Umbilical cord (tissue), 2 donors: ENCODE data around the gene PPP1R12A. TPM values are rescaled to one million over a fixed set of nuclear protein-coding genes. Genes with fewer than 3 reads are reported as not detected.
"Not testable (repeated sequence)": the region's sequence is repeated elsewhere in the genome, so short reads cannot be mapped to it uniquely, and the experiment has no call there.

Experiments used
- DNase-seq: peaks from one replicate; pipeline ENCODE4 v3.0.0-alpha.2; 2015; ENCODE audit warnings: low spot score
- total RNA-seq: library from RNA; depleted of rRNA; stranded (reverse); fragments of >200 nt; gene quantifications from one replicate; pipeline ENCODE4 v1.2.3, GENCODE V29; 2014; ENCODE audit warnings: low replicate concordance; ENCODE audit not compliant: insufficient read depth

Gene PPP1R12A
- total RNA-seq, 1 donor from 2014 or later, result 452 TPM

DNA sequence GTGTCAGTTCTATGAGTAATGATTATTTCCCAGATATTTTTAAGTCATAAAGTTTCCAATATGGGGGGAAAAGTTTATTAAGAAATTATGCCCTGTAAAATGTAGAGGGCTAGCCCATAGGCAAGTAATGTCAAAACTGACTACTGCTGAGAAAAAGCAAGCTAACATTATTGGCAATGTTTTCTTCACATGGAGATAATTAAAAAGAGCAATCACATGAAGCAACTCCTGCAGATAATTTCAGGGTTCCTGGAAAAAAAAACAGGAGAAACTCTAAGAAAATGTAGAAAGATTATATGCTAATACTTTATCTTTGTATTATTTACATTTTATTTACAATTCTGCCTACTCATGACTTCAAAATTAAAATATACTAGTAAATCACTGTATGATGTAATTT is 39.8 kb downstream of the PPP1R12A start:
- no peak for DNase-seq

GRCh38 chr12:79891506-79892162 is 43.3 kb downstream of the PPP1R12A start:
- DNase-seq, result no peak

GRCh38 chr12:79887890-79888289 is 47.0 kb downstream of the PPP1R12A start:
- no peak for DNase-seq

DNA sequence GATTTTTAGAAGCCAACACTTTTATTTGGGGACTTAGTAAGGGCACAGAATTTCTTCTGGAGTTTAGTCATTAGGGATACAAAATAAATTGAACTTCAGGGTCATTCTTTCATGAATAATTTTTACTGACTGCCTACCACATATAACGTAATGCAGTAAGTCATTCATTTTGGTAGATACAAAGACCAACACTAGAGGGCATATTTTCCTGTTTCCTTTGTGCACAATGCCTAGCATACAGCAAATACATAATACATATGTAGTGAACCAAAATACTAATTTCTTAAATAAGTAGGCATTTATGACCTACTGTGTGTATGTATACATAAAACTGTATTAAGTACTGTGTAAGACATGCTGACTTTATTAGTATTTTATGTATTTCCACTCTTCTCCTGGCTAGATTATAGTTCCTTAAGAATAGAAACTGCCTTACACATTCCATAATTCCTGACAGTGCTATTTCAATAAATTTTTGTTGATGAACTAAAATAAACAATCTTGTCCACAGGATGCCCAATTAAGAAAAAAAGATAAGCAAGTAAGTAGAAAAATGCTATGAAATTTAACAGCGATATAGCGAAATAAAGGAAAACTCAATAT is 47.9 kb downstream of the PPP1R12A start:
- peak; percentile 30 for DNase-seq

GRCh38 chr12:79885911-79886490 is 48.9 kb downstream of the PPP1R12A start:
- no peak for DNase-seq

DNA sequence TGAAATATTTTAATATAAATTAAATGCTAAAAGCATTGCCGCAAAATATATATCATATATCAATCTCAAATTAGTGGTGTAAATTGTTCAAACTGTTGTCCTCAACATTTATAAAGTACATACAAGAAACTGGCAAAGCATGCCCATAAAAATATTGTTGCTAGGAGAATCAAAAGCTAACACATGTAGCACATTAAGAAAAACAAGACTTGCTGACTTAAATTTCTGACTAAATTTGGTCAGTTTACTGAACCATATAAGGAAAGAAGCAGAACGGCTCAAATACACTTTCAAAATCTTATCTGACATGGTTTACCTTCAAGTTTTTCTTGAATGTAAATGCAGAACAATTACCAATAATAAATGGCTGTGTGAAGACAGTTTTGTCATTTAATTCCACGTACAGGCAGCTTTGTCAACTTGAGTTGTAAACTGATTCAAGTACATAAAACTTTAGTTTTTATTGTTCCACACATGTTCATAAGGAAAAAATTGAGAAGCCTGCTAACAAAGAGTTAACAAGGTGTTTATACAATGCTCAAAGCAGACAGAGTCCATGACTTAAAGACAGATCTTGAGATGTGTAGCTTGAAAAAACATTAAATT is 50.4 kb downstream of the PPP1R12A start:
- DNase-seq, result no peak

GRCh38 chr12:79883216-79883615 is 51.7 kb downstream of the PPP1R12A start:
- DNase-seq, result peak; percentile 32

DNA sequence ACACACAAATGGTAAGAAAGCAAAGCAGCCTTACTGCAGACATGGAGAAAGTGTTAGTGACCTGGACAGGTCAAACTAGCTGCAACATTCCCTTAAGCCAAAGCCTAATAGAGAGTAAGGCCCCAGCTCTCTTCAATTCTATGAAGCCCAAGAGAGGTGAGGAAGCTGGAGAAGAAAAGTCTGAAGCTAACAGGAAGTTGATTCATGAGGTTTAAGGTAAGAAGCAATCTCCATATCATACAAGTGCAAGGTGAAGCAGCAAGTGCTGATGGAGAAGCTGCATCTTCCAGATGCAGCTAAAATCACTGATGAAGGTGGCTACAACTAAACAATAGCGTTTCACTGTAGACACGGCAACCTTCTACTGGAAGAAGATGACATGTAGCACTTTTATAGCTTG is 53.5 kb downstream of the PPP1R12A start:
- DNase-seq, result no peak

- DNase-seq, result not testable (repeated sequence)
These were observed 56.4 kb downstream of the PPP1R12A start for GRCh38 chr12:79878506-79878905.

GRCh38 chr12:79877246-79877645 is 57.7 kb downstream of the PPP1R12A start:
- DNase-seq, result no peak

- DNase-seq, result no peak
These were observed 60.2 kb downstream of the PPP1R12A start for GRCh38 chr12:79874665-79875064.

DNA sequence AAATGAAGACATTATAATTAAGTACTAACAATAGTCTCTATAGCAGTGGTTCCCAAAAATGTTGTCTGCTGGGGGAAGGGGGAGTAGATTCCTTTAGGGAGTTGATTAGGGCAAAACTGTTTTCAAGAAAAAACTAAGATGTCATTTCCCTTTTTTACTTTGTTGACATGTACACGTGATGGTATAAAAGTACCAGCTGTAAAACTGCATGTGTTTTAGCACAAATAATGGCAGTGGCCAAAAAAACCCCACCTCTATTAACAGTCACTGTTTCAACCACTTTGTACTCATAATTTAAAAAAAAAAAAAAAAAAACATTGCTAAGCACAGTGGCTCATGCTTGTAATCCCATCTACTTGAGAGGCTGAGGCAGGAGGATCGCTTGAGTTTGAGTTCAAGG is 61.7 kb downstream of the PPP1R12A start:
- no peak for DNase-seq

DNA sequence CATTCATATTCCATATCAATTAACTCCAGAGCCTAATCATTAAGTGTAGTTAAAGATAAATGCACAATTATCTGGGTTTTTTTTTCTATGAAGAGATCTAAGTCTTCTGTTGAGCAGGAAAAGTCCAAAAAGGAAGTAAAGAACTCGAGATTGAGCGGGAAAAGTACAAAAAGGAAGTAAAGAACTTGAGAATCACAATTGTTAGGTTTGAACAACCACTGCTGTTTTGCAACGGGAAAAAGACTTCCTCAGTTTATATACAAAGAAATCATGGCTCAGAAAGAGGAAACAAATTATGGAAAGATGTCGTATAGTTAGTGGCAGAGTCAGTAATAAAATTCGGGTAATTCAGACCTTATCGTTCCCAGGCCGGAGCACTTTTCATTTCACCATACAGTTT is 63.3 kb downstream of the PPP1R12A start:
- DNase-seq, result peak; percentile 12

DNA sequence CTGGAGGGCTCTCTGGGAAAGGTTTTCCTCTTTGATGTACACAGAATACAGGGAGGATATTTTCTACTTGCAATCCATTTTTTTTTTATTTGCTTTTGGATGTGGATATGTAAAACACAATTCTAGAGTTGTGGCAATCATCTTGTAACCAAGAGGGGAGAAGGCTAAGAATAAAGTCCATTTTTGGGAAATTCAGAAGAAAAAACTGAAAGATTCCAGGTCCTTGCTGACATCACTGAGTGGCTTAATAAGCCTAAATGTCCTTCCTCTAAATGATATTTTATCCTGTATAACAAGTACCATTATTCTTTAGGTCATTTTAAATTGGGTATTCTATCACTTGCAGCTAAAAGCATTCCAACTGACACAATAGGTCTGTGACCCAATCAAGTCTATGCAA is 64.0 kb downstream of the PPP1R12A start:
- no peak for DNase-seq

GRCh38 chr12:79859646-79860045 is 75.3 kb downstream of the PPP1R12A start:
- no peak for DNase-seq

DNA sequence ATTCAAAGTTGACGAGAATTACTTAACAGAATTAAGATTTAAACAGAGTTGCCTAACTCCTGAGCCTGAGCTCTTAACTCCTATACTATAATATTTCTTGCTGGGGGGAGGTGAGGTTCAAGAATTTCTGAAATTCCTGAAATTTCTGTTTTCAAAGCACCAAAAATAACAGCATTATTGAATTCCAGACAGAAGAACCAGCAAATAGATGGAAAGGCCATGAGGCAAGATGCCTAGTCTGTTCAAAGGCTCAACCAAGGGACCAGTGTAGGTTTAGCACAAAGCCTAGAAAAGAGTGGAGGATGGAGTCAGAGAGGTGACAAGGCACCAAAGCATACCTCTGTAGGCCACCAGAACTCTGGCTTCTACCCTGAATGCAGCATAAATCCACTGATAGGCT is 76.4 kb downstream of the PPP1R12A start:
- no peak for DNase-seq

- DNase-seq, result no peak
These were observed 77.2 kb downstream of the PPP1R12A start for GRCh38 chr12:79857675-79858074.

- DNase-seq, result no peak
These were observed 84.1 kb downstream of the PPP1R12A start for GRCh38 chr12:79850610-79851299.

- no peak for DNase-seq
These were observed 86.6 kb downstream of the PPP1R12A start for GRCh38 chr12:79848339-79848738.

DNA sequence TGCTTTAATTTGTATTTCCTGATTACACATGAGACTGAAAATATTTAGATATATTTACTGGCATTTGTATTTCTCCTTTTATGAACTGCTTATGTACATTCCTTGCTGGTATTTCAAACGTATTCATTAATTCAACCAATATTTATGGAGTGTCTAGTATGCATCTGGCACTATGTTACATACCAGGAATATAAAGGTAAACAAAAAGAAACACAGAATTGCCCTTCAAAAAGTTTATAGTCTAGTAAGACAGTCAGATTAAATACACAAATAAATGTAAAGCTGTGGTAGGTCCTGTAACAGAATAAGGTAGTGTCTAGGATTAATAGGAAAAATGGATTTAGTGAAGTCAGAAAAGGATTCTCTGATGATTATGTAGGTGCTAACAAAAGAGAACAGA is 87.5 kb downstream of the PPP1R12A start:
- DNase-seq, result no peak

GRCh38 chr12:79844693-79845092 is 90.2 kb downstream of the PPP1R12A start:
- no peak for DNase-seq

DNA sequence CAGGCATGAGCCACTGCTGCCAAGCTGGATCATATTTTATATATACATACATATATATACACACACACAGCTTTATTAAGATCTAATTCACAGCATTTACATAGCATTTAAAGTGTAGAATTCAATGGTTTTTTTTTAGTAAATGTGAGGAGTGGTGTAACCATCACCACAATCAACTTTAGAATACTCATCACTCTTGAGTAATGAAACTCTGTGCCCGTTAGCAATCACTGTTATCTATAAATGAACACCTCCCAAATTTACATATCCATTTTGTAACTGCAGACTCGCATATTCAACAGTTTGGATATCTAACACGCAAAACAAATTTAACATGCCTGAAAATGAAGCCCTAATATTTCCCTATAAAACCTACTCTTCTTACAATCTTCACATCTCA is 90.9 kb downstream of the PPP1R12A start:
- DNase-seq, result no peak
